ENCODE measurements around the gene HMGN2. TPM values are rescaled to one million over a fixed set of nuclear protein-coding genes. Genes with fewer than 3 reads are reported as not detected.

Gene HMGN2
- total RNA-seq = 63.2 and 94.5 TPM in 2 replicates

GRCh38 chr1:26472320-26472900, at the start of gene HMGN2:
HMGN2 (plus strand) TSS chr1:26472440; CDS start chr1:26472613, 173 bp downstream.
- peak; percentile 53 for DNase-seq (ENCODE audit: low read depth)

GRCh38 chr1:26429721-26430120, 42.5 kb upstream of the HMGN2 start:
- no peak for DNase-seq (ENCODE audit: low read depth)

GRCh38 chr1:26431979-26432695, 40.1 kb upstream of the HMGN2 start, which contains the start of gene DHDDS:
DHDDS (plus strand) TSS chr1:26432321; CDS start chr1:26432946, 625 bp downstream.
- peak; percentile 91 for DNase-seq (ENCODE audit: low read depth)

- DNase-seq (ENCODE audit: low read depth) = no peak
These were observed 39.4 kb upstream of the HMGN2 start for GRCh38 chr1:26432793-26433192.

- peak; percentile 41 for DNase-seq (ENCODE audit: low read depth)
These were observed 38.0 kb upstream of the HMGN2 start for GRCh38 chr1:26434161-26434752.

GRCh38 chr1:26438041-26438440, 34.2 kb upstream of the HMGN2 start:
- DNase-seq (ENCODE audit: low read depth) = no peak

- no peak for DNase-seq (ENCODE audit: low read depth)
These were observed 32.0 kb upstream of the HMGN2 start for GRCh38 chr1:26440259-26440658.

- DNase-seq (ENCODE audit: low read depth) = no peak
These were observed 22.4 kb upstream of the HMGN2 start for GRCh38 chr1:26449868-26450267.

- DNase-seq (ENCODE audit: low read depth) = no peak
These were observed 21.3 kb upstream of the HMGN2 start for GRCh38 chr1:26450908-26451307.

GRCh38 chr1:26452459-26453183, 19.6 kb upstream of the HMGN2 start:
- DNase-seq (ENCODE audit: low read depth) = no peak

- DNase-seq (ENCODE audit: low read depth) = no peak
These were observed 13.1 kb upstream of the HMGN2 start for GRCh38 chr1:26459148-26459547.

- no peak for DNase-seq (ENCODE audit: low read depth)
These were observed 12.6 kb upstream of the HMGN2 start for GRCh38 chr1:26459573-26460031.

GRCh38 chr1:26468911-26469310, 3.3 kb upstream of the HMGN2 start:
- DNase-seq (ENCODE audit: low read depth) = no peak

- no peak for DNase-seq (ENCODE audit: low read depth)
These were observed 2.7 kb upstream of the HMGN2 start for GRCh38 chr1:26469558-26469957.

GRCh38 chr1:26470878-26471497, 1.3 kb upstream of the HMGN2 start:
- DNase-seq (ENCODE audit: low read depth) = no peak

GRCh38 chr1:26471498-26472319, 531 bp upstream of the HMGN2 start:
- peak; percentile 34 for DNase-seq (ENCODE audit: low read depth)

GRCh38 chr1:26472901-26473845, 933 bp downstream of the HMGN2 start:
- peak; percentile 72 for DNase-seq (ENCODE audit: low read depth)

GRCh38 chr1:26474818-26475217, 2.6 kb downstream of the HMGN2 start:
- no peak for DNase-seq (ENCODE audit: low read depth)

GRCh38 chr1:26475989-26476388, 3.7 kb downstream of the HMGN2 start:
- no peak for DNase-seq (ENCODE audit: low read depth)

- no peak for DNase-seq (ENCODE audit: low read depth)
These were observed 4.7 kb downstream of the HMGN2 start for GRCh38 chr1:26476958-26477357.
